ENCODE results near the gene PIGU.

- TF ChIP-seq EP300 (IDR thresholded peaks at IDR 0.05) = no peak
- no peak for TF ChIP-seq CTCF (IDR thresholded peaks at IDR 0.05)
- no peak for TF ChIP-seq POLR2AphosphoS5 (IDR thresholded peaks at IDR 0.05)
- TF ChIP-seq POLR2A (IDR thresholded peaks at IDR 0.05) = no peak
Observed at GRCh38 chr20:34534391-34535165, 142.3 kb downstream of the PIGU start.

All from stomach (tissue), 4 donors.